HPDE6-E6E7 (cell line): ENCODE measurements around the gene LATS2.
"Not testable (repeated sequence)": the region's sequence is repeated elsewhere in the genome, so short reads cannot be mapped to it uniquely, and the experiment has no call there.

Source experiments
- DNase-seq: peaks from one replicate; pipeline ENCODE4 v3.0.0; 2011; ENCODE audit warnings: missing footprints; ENCODE audit errors: extremely low spot score

LATS2 gene

GRCh38 chr13:20967340-20967739 is 94.0 kb downstream of the LATS2 start:
- DNase-seq: no peak

- DNase-seq: no peak
These were observed 96.5 kb downstream of the LATS2 start for GRCh38 chr13:20964904-20965303.

- not testable (repeated sequence) for DNase-seq
These were observed 99.7 kb downstream of the LATS2 start for GRCh38 chr13:20961663-20962062.

GRCh38 chr13:20960663-20961309 is 100.6 kb downstream of the LATS2 start:
- no peak for DNase-seq

GRCh38 chr13:20957049-20957620 is 104.3 kb downstream of the LATS2 start:
- not testable (repeated sequence) for DNase-seq

GRCh38 chr13:20955496-20955895 is 105.9 kb downstream of the LATS2 start:
- DNase-seq: no peak

GRCh38 chr13:20953245-20953931 is 108.0 kb downstream of the LATS2 start:
- DNase-seq: no peak

GRCh38 chr13:20952838-20953237 is 108.5 kb downstream of the LATS2 start:
- DNase-seq: no peak

- DNase-seq: not testable (repeated sequence)
These were observed 113.4 kb downstream of the LATS2 start for GRCh38 chr13:20948001-20948400.

- no peak for DNase-seq
These were observed 115.4 kb downstream of the LATS2 start for GRCh38 chr13:20945952-20946383.

- DNase-seq: no peak
These were observed 118.3 kb downstream of the LATS2 start for GRCh38 chr13:20942938-20943559.

GRCh38 chr13:20940511-20940910 is 120.9 kb downstream of the LATS2 start:
- not testable (repeated sequence) for DNase-seq

- no peak for DNase-seq
These were observed 121.3 kb downstream of the LATS2 start for GRCh38 chr13:20940083-20940482.

- no peak for DNase-seq
These were observed 121.7 kb downstream of the LATS2 start for GRCh38 chr13:20939662-20940061.

GRCh38 chr13:20938302-20938701 is 123.1 kb downstream of the LATS2 start:
- DNase-seq: no peak

GRCh38 chr13:20927596-20928257 is 133.7 kb downstream of the LATS2 start:
- no peak for DNase-seq

GRCh38 chr13:20925395-20925790 is 136.0 kb downstream of the LATS2 start:
- DNase-seq: not testable (repeated sequence)

GRCh38 chr13:20924758-20925394 is 136.5 kb downstream of the LATS2 start:
- no peak for DNase-seq

- no peak for DNase-seq
These were observed 138.1 kb downstream of the LATS2 start for GRCh38 chr13:20923272-20923671.
